MCF 10A (cell line): ENCODE data around the gene CPPED1. TPM values are rescaled to one million over a fixed set of nuclear protein-coding genes. Genes with fewer than 3 reads are reported as not detected.

ENCODE experiments used
- Bru-seq: library from RNA; stranded (reverse); fragments of 400-500 nt; gene quantifications from one replicate; lab custom pipeline; 2021; lab: Mats Ljungman, UMichigan
- BruChase-seq, 2 experiments: library from RNA; stranded (reverse); fragments of 400-500 nt; gene quantifications; one replicate each; lab custom pipeline; 2021; lab: Mats Ljungman, UMichigan
- BruUV-seq: library from RNA; stranded (reverse); fragments of 400-500 nt; replicated peaks from 2 replicates; lab custom pipeline; 2021; lab: Mats Ljungman, UMichigan
- CTCF ChIA-PET: fragments of 300-600 bp; sonication (Branson Sonifier 250); formaldehyde crosslinking; extraction: SDS; loops from one replicate; lab custom pipeline; 2021; ENCODE audit warnings: antibody characterized with exemption, inconsistent platforms; lab: Yijun Ruan, JAX
- POLR2A ChIA-PET: fragments of 300-600, 350-650 bp; sonication (Branson Sonifier 250); formaldehyde crosslinking; extraction: SDS; loops from one replicate; lab custom pipeline; 2020; ENCODE audit warnings: antibody characterized with exemption, inconsistent platforms; lab: Yijun Ruan, JAX
- DNase-seq: peaks from one replicate; pipeline ENCODE4 v3.0.0-alpha.2; 2018; ENCODE audit not compliant: unreplicated experiment
- H3K27ac Mint-ChIP-seq: one replicate; pipeline ENCODE4 v1.8.0; 2022; ENCODE audit warnings: mild to moderate bottlenecking, low read depth, mixed read lengths; ENCODE audit not compliant: unreplicated experiment
- H3K27me3 Mint-ChIP-seq: one replicate; pipeline ENCODE4 v1.8.0; 2022; ENCODE audit warnings: mixed read lengths; ENCODE audit not compliant: insufficient read depth, unreplicated experiment
- H3K36me3 Mint-ChIP-seq: one replicate; pipeline ENCODE4 v1.8.0; 2022; ENCODE audit warnings: mild to moderate bottlenecking, moderate library complexity, mixed read lengths; ENCODE audit not compliant: insufficient read depth, unreplicated experiment
- H3K4me1 Mint-ChIP-seq: one replicate; pipeline ENCODE4 v1.8.0; 2022; ENCODE audit warnings: mixed read lengths; ENCODE audit not compliant: insufficient read depth, unreplicated experiment
- H3K4me3 Mint-ChIP-seq: one replicate; pipeline ENCODE4 v1.8.0; 2022; ENCODE audit warnings: mild to moderate bottlenecking, moderate library complexity, mixed read lengths; ENCODE audit not compliant: unreplicated experiment
- H3K9me3 Mint-ChIP-seq: one replicate; pipeline ENCODE4 v1.8.0; 2022; ENCODE audit warnings: mixed read lengths; ENCODE audit not compliant: unreplicated experiment
- CTCF ChIP-seq: fragments of 200-600 bp; IDR thresholded peaks from one replicate; pipeline ENCODE4 v1.8.0; 2022; ENCODE audit warnings: antibody characterized with exemption, mild to moderate bottlenecking; ENCODE audit not compliant: unreplicated experiment
- intact Hi-C: fragments of 100-400 bp; cut with micrococcal nuclease; formaldehyde crosslinking; loops from 2 replicates; pipeline ENCODE4 v1.14.1; 2022
- long read RNA-seq: library from polyadenylated mRNA; stranded (forward); transcript quantifications from one replicate; pipeline ENCODE4 v2.0.0, GENCODE V29; 2022
- total RNA-seq: library from RNA; stranded (reverse); gene quantifications from 2 replicates; pipeline ENCODE4 v1.2.3, GENCODE V29; 2022

The CPPED1 gene, protein sequence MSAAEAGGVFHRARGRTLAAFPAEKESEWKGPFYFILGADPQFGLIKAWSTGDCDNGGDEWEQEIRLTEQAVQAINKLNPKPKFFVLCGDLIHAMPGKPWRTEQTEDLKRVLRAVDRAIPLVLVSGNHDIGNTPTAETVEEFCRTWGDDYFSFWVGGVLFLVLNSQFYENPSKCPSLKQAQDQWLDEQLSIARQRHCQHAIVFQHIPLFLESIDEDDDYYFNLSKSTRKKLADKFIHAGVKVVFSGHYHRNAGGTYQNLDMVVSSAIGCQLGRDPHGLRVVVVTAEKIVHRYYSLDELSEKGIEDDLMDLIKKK
- total RNA-seq (13.8 and 16.6 TPM in 2 replicates), Bru-seq, nascent RNA (percentile 56 among the genes with signal in this experiment), BruChase-seq, experiment 1, labeled RNA remaining after a 6-hour chase (percentile 56 among the genes with signal in this experiment), BruChase-seq, experiment 2, labeled RNA remaining after a 2-hour chase (percentile 48 among the genes with signal in this experiment)
- long read RNA-seq, full-length matches to known transcripts, result 60 of 76 reads
- long read RNA-seq, partial matches to known transcripts, result 1 of 76 reads
- long read RNA-seq, other reads (novel, unspliced or antisense), result 15 of 76 reads

DNA sequence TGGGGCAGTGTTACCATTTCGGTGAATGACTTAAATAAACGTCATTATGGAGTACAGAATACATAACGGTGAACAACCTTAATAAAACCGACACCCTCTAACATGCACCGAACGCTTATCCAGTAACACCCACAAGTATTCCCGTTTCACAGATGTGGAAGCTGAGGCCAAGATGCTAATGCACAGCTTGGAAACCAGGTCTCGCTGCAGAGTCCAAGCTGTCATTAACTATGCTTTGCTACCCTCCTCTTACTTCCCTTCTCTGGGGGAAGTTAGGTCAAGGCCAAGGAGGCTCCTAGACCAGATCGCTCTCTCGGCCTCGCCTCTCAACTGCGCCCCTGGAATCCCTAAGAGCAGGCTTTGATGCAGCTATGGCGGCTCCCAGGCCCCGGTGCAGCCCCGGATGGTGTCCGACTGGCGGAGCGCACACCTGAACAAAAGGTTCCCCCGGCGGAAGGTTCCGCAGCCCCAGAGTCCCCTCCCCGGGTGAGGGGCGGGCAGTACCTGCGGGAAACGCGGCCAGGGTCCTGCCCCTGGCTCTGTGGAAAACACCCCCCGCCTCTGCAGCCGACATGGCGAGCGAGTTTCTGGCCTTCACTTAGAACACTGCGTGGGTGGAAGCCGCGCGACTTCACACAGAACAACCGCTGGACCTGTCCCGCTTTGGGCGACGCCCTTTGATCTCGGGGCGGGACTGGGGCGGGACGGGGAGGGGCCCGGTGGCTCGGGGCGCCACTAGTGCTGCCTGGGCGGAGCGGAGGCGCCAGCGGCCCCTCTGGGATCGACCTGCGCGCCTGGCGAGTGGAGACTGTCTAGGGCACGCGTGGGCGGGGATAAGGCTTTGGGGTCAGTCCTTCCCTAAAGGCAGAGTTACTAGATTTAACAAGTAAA lies at the start of gene CPPED1:
TSS of gene CPPED1 (minus strand) at position 685 of the 891 bp plus-strand sequence. CDS start at position 574, 111 bp downstream.
- Mint-ChIP-seq H3K36me3 (no peaks in the 10 kb centered on the region), H3K27ac (peak within 1 kb of the TSS; percentile 79), H3K27me3 (no peaks in the 10 kb centered on the region), H3K4me3 (peak within 1 kb of the TSS; percentile 92), H3K9me3 (no peaks in the 10 kb centered on the region), H3K4me1 (no peaks in the 10 kb centered on the region)
- no peak for TF ChIP-seq CTCF
- DNase-seq, result peak; percentile 93
- intact Hi-C loops, result no loop called here
- BruUV-seq, result TSS peak; percentile 72
- ChIA-PET CTCF (interaction anchor here (0.7 to 1.1 kb wide), 3 partner anchors 10 to 462 kb away, joined by 3 to 4 read pairs (median 3); no protein-coding TSS in a partner anchor), POLR2A (interaction anchor here (0.6 to 2.4 kb wide), 8 partner anchors 15 to 1975 kb away, joined by 3 to 10 read pairs (median 3); no protein-coding TSS in a partner anchor)

DNA sequence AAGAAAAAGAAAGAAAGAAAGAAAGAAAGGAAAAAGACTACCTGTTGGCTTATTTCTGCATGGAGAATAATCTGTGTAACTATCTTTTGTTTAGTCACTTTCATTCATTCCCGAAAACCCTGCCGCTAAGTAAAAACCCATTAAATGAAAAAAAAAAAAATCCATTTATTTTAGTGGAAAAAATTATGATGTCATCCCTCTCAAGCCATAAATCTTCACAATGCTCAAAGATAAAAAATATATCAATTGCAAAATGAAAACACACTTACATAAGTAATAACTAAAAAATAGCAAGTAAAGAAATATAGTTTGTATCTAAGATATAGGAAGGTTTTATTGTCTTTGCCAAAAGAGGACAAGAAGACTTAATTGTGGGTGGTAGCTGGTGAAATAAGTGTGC lies 46.5 kb upstream of the CPPED1 start:
- Mint-ChIP-seq H3K9me3 (no peaks in the 10 kb centered on the region), H3K4me3 (no peak overlapping the region), H3K4me1 (no peaks in the 10 kb centered on the region), H3K36me3 (no peaks in the 10 kb centered on the region), H3K27ac (no peak overlapping the region), H3K27me3 (no peaks in the 10 kb centered on the region)
- POLR2A ChIA-PET, result no interaction called here
- no TSS peak for BruUV-seq
- intact Hi-C loops, result no loop called here
- CTCF ChIA-PET, result no interaction called here
- no peak for TF ChIP-seq CTCF
- DNase-seq, result no peak

GRCh38 chr16:12846592-12846991 lies 42.9 kb upstream of the CPPED1 start:
- no peak overlapping the region for H3K4me3 Mint-ChIP-seq
- H3K27me3 Mint-ChIP-seq, result no peaks in the 10 kb centered on the region
- no peaks in the 10 kb centered on the region for H3K9me3 Mint-ChIP-seq
- DNase-seq, result no peak
- H3K4me1 Mint-ChIP-seq, result no peaks in the 10 kb centered on the region
- ChIA-PET POLR2A (no interaction called here), CTCF (no interaction called here)
- BruUV-seq, result no TSS peak
- H3K27ac Mint-ChIP-seq, result no peak overlapping the region
- intact Hi-C loops, result no loop called here
- TF ChIP-seq CTCF, result no peak
- no peaks in the 10 kb centered on the region for H3K36me3 Mint-ChIP-seq
